Fibroblast of gingiva (primary cell): Measurements from ENCODE around the gene DCUN1D2.

ENCODE experiments used
- DNase-seq: peaks from one replicate; pipeline ENCODE4 v3.0.0-alpha.2; 2011; ENCODE audit warnings: low read depth

Gene DCUN1D2

GRCh38 chr13:113519556-113519955 lies 29.0 kb upstream of the DCUN1D2 start:
- no peak for DNase-seq

DNA sequence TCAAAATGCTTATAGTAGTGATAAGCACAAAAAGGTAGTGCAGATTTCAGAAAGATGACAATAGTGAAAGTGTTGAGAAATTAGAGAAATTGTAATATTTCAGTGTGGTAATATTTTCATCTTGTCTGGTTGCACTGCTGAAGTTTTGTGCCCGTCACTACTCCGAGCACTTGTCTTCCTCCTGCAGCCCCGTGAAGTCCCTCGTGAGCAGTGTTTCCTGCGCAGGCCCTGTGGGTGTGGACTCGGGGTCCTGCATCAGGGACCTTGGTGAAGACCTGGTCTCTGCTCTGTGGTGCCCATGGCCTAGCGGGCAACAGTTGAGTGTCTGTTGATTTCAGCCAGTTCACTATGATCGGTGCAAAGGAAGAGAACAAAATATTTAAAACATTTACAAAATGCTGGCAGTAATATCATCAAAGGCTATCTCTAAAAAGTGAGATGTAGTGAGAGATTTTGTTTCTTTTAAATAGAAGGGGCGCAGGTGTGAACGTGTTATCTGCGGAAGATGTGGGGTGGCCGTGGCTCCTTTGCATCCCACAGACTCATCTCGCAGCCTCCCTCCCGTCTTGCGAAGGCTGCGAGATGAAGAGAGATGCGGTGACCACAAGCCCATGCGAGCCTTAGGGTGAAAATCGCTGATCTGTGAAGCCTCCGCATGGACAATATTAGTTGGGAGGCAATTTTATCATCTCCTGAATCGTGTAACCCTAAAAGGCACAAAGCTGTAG lies 27.7 kb upstream of the DCUN1D2 start:
- no peak for DNase-seq

GRCh38 chr13:113514847-113515246 lies 24.3 kb upstream of the DCUN1D2 start:
- DNase-seq: peak; percentile 49

GRCh38 chr13:113513761-113514160 lies 23.2 kb upstream of the DCUN1D2 start:
- DNase-seq: no peak

- no peak for DNase-seq
Measured at GRCh38 chr13:113511361-113511760, 20.9 kb upstream of the DCUN1D2 start.

- DNase-seq: no peak
Measured at GRCh38 chr13:113510871-113511270, 20.4 kb upstream of the DCUN1D2 start.

GRCh38 chr13:113509989-113510388 lies 19.5 kb upstream of the DCUN1D2 start:
- DNase-seq: no peak

- DNase-seq: no peak
Measured at GRCh38 chr13:113508521-113509254, 18.2 kb upstream of the DCUN1D2 start.

DNA sequence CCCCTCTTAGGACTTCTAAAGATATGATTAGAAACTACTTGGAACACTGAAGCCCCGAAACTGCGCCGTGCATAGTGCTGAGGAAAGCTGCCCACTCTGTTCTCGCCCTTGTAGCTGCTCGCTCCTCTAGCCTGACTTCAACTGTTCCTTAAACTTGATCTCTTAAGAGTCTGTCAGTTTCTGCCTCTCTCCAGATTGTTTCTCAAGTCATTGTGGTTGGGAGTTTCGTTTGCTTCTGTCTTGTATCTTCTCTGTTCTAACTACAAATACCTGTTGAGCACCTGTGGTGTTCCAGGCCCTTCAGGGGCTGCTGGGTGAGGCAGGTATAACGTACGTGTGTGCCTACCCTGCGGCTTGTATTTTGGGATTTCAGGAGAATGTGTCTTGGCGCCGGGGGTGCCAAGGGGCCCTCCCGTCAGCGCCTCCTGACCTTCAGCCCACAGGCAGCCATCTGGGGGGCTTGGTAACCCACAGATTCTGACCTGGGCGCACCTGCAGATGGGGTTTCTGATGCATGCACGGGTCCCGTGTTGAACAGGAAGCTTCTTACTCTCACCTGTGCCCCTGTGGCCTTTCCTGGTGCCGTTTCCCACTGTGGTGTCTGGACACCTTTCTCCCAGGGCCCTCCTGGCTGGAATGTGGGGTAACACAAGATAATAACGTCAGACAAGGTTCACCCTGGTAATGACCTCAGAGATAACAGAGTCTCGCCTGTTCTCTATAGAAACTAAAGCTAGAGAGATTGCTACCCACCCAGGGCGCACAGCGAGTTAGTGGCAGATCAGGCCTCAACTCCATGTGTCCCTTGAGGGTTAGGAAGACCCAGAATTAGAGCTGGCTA lies 17.2 kb upstream of the DCUN1D2 start:
- DNase-seq: no peak

DNA sequence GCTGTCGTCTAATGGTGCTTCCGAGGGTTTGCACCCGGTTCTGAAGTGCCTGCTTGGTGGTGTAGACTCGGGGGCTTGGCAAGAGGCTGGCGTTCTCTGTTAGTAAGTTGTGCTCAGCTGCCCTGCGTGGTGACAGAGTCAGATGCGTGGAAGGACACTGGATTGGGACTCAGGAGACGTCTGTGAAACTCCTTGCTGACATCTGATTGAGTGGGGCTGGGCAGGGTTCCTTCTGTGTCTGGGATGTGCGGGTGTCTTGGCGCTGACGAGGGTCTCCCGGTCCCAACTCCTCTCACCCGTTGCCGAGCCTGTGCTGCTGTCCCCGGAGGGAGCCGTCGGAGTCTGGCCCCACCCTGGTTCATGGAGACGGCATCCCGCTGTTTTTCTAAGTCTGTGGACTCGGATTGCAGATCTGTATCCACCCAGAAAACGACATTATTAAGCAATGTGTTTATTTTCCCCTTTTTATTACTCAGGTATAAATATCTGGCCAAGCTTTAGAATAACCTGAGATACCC lies 16.4 kb upstream of the DCUN1D2 start:
- no peak for DNase-seq

GRCh38 chr13:113506025-113506685 lies 15.6 kb upstream of the DCUN1D2 start:
- DNase-seq: no peak

GRCh38 chr13:113502686-113503085 lies 12.2 kb upstream of the DCUN1D2 start:
- no peak for DNase-seq

DNA sequence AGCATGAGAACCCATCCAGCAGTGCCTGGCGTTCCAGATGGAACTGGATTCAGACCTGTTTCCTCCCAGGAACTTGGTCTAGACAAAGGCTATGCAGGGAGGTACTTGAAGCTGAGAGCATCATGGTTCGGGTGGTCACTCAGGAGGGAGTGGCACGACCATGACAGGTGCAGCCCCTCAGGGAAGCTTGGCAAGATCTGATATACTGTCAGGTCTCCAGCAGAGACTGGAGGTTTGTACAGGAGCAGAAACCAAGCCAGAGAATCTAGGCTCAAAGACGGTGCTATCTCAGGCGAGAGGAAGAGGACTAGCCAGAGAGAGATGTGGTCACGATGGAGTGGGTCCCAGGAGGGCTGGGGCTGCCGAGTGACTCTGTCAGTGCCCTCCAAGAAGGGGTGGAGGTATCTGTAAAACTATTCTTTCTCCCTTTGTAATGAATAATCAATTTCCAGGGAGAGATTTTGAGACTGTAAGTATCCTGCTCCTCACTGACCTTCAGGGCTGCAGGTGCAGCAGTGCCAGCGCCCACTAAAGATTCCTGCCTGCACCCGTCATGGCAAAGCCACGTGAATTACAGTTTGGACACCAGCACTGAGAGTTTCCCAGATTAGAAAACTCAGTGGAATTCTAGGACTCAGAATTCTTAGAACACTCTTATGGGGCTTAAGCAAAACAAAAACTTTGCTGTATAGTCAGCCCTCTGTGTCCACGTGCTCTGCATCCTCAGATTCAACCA lies 10.2 kb upstream of the DCUN1D2 start:
- no peak for DNase-seq

- DNase-seq: no peak
Measured at GRCh38 chr13:113499936-113500335, 9.4 kb upstream of the DCUN1D2 start.

- no peak for DNase-seq
Measured at GRCh38 chr13:113498905-113499304, 8.4 kb upstream of the DCUN1D2 start.

GRCh38 chr13:113497217-113497616 lies 6.7 kb upstream of the DCUN1D2 start:
- no peak for DNase-seq

DNA sequence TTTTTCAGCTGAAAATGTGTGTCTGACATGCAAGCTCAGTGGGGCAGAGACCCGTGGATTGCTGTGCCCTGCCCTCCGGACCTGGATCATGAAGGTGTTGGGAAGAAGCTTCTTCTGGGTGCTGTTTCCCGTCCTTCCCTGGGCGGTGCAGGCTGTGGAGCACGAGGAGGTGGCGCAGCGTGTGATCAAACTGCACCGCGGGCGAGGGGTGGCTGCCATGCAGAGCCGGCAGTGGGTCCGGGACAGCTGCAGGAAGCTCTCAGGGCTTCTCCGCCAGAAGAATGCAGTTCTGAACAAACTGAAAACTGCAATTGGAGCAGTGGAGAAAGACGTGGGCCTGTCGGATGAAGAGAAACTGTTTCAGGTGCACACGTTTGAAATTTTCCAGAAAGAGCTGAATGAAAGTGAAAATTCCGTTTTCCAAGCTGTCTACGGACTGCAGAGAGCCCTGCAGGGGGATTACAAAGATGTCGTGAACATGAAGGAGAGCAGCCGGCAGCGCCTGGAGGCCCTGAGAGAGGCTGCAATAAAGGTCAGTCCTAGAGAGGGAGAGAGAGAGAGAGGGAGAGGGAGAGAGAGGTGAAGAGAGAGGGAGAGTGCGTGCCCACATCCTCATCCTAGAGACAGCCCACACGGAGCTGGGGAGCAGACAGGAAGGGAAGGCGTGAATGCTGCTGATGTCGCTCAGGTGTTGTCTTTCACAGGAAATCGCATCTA lies 5.1 kb upstream of the DCUN1D2 start:
- DNase-seq: no peak

DNA sequence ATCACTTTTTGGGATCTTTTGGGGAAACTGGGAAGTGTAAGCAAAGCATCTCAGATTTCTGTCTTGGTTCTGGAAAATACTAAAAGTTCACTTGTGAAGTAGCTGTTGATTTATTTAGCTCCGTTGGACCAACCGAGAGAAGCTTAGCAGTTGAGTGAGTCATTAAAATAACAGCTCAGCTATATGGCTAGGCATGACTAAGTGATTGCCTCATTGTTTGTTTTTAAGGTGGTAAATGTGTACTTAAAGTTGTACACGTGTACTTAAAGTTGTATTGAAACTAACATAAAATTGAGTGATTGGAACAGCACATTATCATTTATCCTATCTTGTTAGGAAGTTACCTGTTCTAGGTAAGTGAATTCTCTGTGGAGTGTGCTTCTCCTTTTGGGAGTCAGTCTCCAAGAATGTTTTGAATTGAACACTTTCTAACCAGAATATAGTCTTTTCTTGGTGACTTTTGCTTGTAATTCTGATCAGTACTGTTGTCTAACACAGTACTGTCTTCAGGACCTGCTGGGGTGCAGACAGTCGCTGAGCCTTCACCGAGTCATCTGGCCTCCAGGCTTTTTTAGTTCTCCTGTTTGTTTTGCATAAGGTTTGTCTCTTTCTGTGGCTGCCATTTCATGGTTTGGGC lies 2.9 kb upstream of the DCUN1D2 start:
- peak; percentile 89 for DNase-seq

GRCh38 chr13:113491982-113492381 lies 1.5 kb upstream of the DCUN1D2 start:
- DNase-seq: no peak

DNA sequence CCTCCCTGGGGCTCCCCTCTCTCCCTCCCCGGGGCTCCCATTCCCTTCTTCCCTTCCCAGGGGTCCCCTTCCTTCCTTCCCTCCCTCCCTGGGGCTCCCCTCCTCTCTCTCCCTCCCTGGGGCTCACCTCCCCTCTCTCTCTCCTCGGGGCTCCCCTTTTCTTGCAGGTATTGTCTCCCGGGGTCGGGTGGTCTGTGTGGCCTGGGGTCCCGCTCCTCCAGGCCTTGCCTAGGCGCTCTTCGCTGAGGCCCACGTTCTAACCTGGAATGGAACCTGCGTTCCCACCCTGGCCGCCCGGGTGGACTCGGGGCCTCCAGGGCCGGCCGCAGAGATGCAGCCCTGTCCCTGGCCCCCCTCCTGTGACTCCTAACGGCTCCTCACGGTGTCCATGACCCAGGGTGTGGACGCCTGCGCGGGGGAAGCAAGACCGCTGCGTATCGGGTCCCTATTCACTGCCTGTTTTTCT lies 940 bp upstream of the DCUN1D2 start:
- no peak for DNase-seq
